Panc1 (cell line): Measurements from ENCODE around the gene MAP3K1.

Experiments
- SIN3A ChIP-seq: IDR thresholded peaks from 2 replicates; pipeline ENCODE4 v1.6.1; 2012; ENCODE audit warnings: low read depth, mild to moderate bottlenecking, low read length, moderate library complexity, borderline replicate concordance; ENCODE audit not compliant: insufficient read depth
- TF ChIP-seq, protein P1 (sequence below): fragments of 450-650 bp; IDR thresholded peaks from 2 replicates; pipeline ENCODE4 v1.5.1; 2017; ENCODE audit warnings: mild to moderate bottlenecking

DNA sequence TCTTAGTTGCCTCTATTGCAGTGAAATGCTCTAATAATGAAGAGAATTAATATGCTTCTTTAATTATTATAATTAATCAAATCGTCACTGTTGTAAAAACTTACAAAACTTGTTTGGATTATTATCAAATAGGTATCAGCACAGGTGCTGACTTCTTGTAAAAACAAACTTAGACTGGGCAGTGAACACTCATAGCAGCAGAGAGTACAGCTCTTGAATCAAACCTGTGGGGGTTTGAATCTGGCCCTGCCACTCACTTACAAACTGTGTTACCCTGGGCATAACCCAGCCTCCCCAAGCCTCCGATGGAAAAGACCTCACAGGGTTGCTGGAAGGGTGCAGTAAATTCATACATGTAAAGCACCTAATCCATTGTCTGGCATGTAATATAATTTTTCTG is 35.1 kb downstream of the MAP3K1 start:
- TF ChIP-seq, protein P1, sequence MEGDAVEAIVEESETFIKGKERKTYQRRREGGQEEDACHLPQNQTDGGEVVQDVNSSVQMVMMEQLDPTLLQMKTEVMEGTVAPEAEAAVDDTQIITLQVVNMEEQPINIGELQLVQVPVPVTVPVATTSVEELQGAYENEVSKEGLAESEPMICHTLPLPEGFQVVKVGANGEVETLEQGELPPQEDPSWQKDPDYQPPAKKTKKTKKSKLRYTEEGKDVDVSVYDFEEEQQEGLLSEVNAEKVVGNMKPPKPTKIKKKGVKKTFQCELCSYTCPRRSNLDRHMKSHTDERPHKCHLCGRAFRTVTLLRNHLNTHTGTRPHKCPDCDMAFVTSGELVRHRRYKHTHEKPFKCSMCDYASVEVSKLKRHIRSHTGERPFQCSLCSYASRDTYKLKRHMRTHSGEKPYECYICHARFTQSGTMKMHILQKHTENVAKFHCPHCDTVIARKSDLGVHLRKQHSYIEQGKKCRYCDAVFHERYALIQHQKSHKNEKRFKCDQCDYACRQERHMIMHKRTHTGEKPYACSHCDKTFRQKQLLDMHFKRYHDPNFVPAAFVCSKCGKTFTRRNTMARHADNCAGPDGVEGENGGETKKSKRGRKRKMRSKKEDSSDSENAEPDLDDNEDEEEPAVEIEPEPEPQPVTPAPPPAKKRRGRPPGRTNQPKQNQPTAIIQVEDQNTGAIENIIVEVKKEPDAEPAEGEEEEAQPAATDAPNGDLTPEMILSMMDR = no peak
- no peak for TF ChIP-seq SIN3A
